GM23338 (cell line): ENCODE results near the gene NF1. TPM values are rescaled to one million over a fixed set of nuclear protein-coding genes. Genes with fewer than 3 reads are reported as not detected.

Experiments
- ATAC-seq: fragments of 200-7000 bp; cut with Tn5 transposase; 3 replicates; pipeline ENCODE4 v1.9.1; 2020
- DNase-seq: peaks from one replicate; pipeline ENCODE4 v3.0.0-alpha.2; 2015; ENCODE audit warnings: low spot score
- H2AFZ ChIP-seq: fragments of 200-600 bp; sonication (generic); 2 replicates; pipeline ENCODE4 v1.8.0; 2016; ENCODE audit warnings: antibody characterized with exemption, mild to moderate bottlenecking, moderate library complexity
- H3F3A ChIP-seq: fragments of 200-600 bp; sonication (generic); replicated peaks from 2 replicates; pipeline ENCODE4 v1.8.0; 2017; ENCODE audit warnings: antibody characterized with exemption, mixed run types, low read depth
- H3K27ac ChIP-seq: fragments of 200-600 bp; sonication (generic); 2 replicates; pipeline ENCODE4 v1.6.1; 2016; ENCODE audit warnings: low read depth
- H3K27me3 ChIP-seq: fragments of 200-600 bp; sonication (generic); 2 replicates; pipeline ENCODE4 v1.8.0; 2016; ENCODE audit warnings: mild to moderate bottlenecking, mixed run types, moderate library complexity; ENCODE audit not compliant: insufficient read depth
- H3K36me3 ChIP-seq: fragments of 200-600 bp; sonication (generic); 2 replicates; pipeline ENCODE4 v1.8.0; 2016; ENCODE audit warnings: mild to moderate bottlenecking; ENCODE audit not compliant: insufficient read depth
- H3K4me1 ChIP-seq: fragments of 200-600 bp; sonication (generic); 2 replicates; pipeline ENCODE4 v1.8.0; 2016; ENCODE audit warnings: mild to moderate bottlenecking, moderate library complexity; ENCODE audit not compliant: insufficient read depth
- H3K4me2 ChIP-seq: fragments of 200-600 bp; sonication (generic); 2 replicates; pipeline ENCODE4 v1.7.1; 2017; ENCODE audit warnings: mixed run types
- H3K4me3 ChIP-seq: fragments of 200-600 bp; sonication (generic); 2 replicates; pipeline ENCODE4 v1.6.1; 2016; ENCODE audit warnings: mixed run types
- H3K79me2 ChIP-seq: fragments of 200-600 bp; sonication (generic); replicated peaks from 2 replicates; pipeline ENCODE4 v1.8.0; 2017; ENCODE audit warnings: mild to moderate bottlenecking; ENCODE audit not compliant: insufficient read depth
- H3K9me2 ChIP-seq: fragments of 200-600 bp; sonication (generic); 2 replicates; pipeline ENCODE4 v1.8.0; 2017; ENCODE audit not compliant: insufficient read depth
- H4K20me1 ChIP-seq: fragments of 200-600 bp; sonication (generic); replicated peaks from 2 replicates; pipeline ENCODE4 v1.8.0; 2017; ENCODE audit warnings: mild to moderate bottlenecking; ENCODE audit not compliant: insufficient read depth
- H3K27ac Mint-ChIP-seq: 2 replicates; pipeline ENCODE4 v1.8.0; 2020; ENCODE audit warnings: inconsistent platforms, mild to moderate bottlenecking, moderate library complexity, mixed read lengths
- H3K27me3 Mint-ChIP-seq: 3 replicates; pipeline ENCODE4 v1.8.0; 2022; ENCODE audit warnings: low read depth, mild to moderate bottlenecking, moderate library complexity, mixed read lengths, inconsistent platforms; ENCODE audit not compliant: insufficient read depth, poor library complexity
- H3K36me3 Mint-ChIP-seq: 3 replicates; pipeline ENCODE4 v1.8.0; 2021; ENCODE audit warnings: low read depth, mild to moderate bottlenecking, inconsistent platforms, moderate library complexity, mixed read lengths
- H3K4me1 Mint-ChIP-seq: 3 replicates; pipeline ENCODE4 v1.8.0; 2020; ENCODE audit warnings: mild to moderate bottlenecking, inconsistent platforms, mixed read lengths
- H3K4me3 Mint-ChIP-seq: 3 replicates; pipeline ENCODE4 v1.8.0; 2021; ENCODE audit warnings: moderate library complexity, mild to moderate bottlenecking, inconsistent platforms, mixed read lengths
- H3K9me3 Mint-ChIP-seq: 3 replicates; pipeline ENCODE4 v1.8.0; 2020; ENCODE audit warnings: moderate library complexity, mild to moderate bottlenecking, inconsistent platforms, mixed read lengths
- CREB1 ChIP-seq: fragments of 250-450 bp; sonication (Bioruptor Pico); IDR thresholded peaks from 2 replicates; pipeline ENCODE4 v1.5.0; 2020; ENCODE audit warnings: low read depth, mild to moderate bottlenecking, moderate library complexity
- CTCF ChIP-seq, 2 experiments: fragments of 200-600 bp in 1 of 2; sonication (generic) in 1 of 2; conservative IDR thresholded peaks; 2 replicates each; pipeline versions ENCODE4 v1.5.1 to v1.6.1; 2016 to 2017; ENCODE audit warnings: antibody characterized with exemption in 2 of 2, low read depth in 2 of 2, mild to moderate bottlenecking in 2 of 2, moderate library complexity in 1 of 2
- ETS1 ChIP-seq: IDR thresholded peaks from 2 replicates; pipeline ENCODE4 v1.6.1; 2016; ENCODE audit warnings: antibody characterized with exemption
- EZH2 ChIP-seq: fragments of 200-600 bp; sonication (generic); IDR thresholded peaks from one replicate; pipeline ENCODE4 v1.8.0; 2017; ENCODE audit warnings: antibody characterized with exemption, mild to moderate bottlenecking, low read depth; ENCODE audit not compliant: unreplicated experiment
- EZH2phosphoT487 ChIP-seq: fragments of 200-600 bp; sonication (generic); IDR thresholded peaks from one replicate; pipeline ENCODE4 v1.8.1; 2018; ENCODE audit warnings: antibody characterized with exemption; ENCODE audit not compliant: unreplicated experiment
- JUNB ChIP-seq: IDR thresholded peaks from one replicate; pipeline ENCODE4 v1.6.1; 2016; ENCODE audit warnings: antibody characterized with exemption; ENCODE audit not compliant: unreplicated experiment
- STAT1 ChIP-seq: IDR thresholded peaks from one replicate; pipeline ENCODE4 v1.6.1; 2016; ENCODE audit warnings: antibody characterized with exemption; ENCODE audit not compliant: unreplicated experiment
- ZNF331 ChIP-seq: fragments of 250-450 bp; sonication (Bioruptor Pico); IDR thresholded peaks from 2 replicates; pipeline ENCODE4 v1.5.0; 2020; ENCODE audit warnings: low read depth, mild to moderate bottlenecking, moderate library complexity
- ZNF462 ChIP-seq: fragments of 250-450 bp; sonication (Bioruptor Pico); IDR thresholded peaks from 2 replicates; pipeline ENCODE4 v1.5.0; 2020; ENCODE audit warnings: mild to moderate bottlenecking, moderate library complexity
- polyA plus RNA-seq: library from polyadenylated mRNA; unstranded; fragments of >200 nt; fragmentation: Nextera tagmentation; extraction: Ambion mirVana; gene quantifications from 2 replicates; pipeline ENCODE4 v1.2.1, GENCODE V29; 2016
- total RNA-seq: library from RNA; depleted of rRNA; stranded (reverse); fragments of >200 nt; shearing (Covaris generic); gene quantifications from 2 replicates; pipeline ENCODE4 v1.2.3, GENCODE V29; 2014

Gene NF1
- total and polyA plus RNA-seq, 2 experiments from 2014 or later: 16.3 to 49.7 TPM

- TF ChIP-seq ZNF462 (CRISPR knock-in tag): no peak
- TF ChIP-seq ETS1: no peak
- no peak for TF ChIP-seq EZH2
- no peak for TF ChIP-seq JUNB
These were observed 324.1 kb downstream of the NF1 start (continued) for GRCh38 chr17:31418773-31419350.

GRCh38 chr17:31422443-31422842, 327.7 kb downstream of the NF1 start:
- Histone ChIP-seq H4K20me1 (no peaks in the 10 kb centered on the region), H3K36me3 (no peaks in the 10 kb centered on the region), H3K9me2 (no peaks in the 10 kb centered on the region), H3K27me3 (no peaks in the 10 kb centered on the region), H3K4me2 (no peak overlapping the region), H3K4me1 (peaks cover 18% of the 10 kb centered on the region), H3K4me3 (no peak overlapping the region), H2AFZ (no peak overlapping the region), H3K79me2 (no peaks in the 10 kb centered on the region), H3F3A (no peaks in the 10 kb centered on the region), H3K27ac (no peak overlapping the region)
- ATAC-seq (no peak), DNase-seq (no peak)
- no peaks in the 10 kb centered on the region for H3K36me3 Mint-ChIP-seq
- H3K9me3 Mint-ChIP-seq: no peaks in the 10 kb centered on the region
- H3K27me3 Mint-ChIP-seq: peaks cover 10% of the 10 kb centered on the region
- peaks cover 19% of the 10 kb centered on the region for H3K4me1 Mint-ChIP-seq
- no peak overlapping the region for H3K27ac Mint-ChIP-seq
- no peak overlapping the region for H3K4me3 Mint-ChIP-seq
- TF ChIP-seq STAT1 (no peak), ZNF331 (no peak), EZH2phosphoT487 (no peak), CREB1 (CRISPR knock-in tag) (no peak), ETS1 (no peak), CTCF (conservative IDR thresholded peaks at IDR 0.05; ENCODE audit: low read depth in 2 of 2) (no peak)
